Activated T-helper 17 cell treated with anti-CD3 and anti-CD28 coated beads, Interleukin-2, amount 50 U/mL, for 72 hours (primary cell): ENCODE results near the gene NHS. TPM values are rescaled to one million over a fixed set of nuclear protein-coding genes. Genes with fewer than 3 reads are reported as not detected.

Experiments
- ATAC-seq: fragments of 150-1000 bp; cut with Tn5 transposase; replicated peaks from 2 replicates; pipeline ENCODE4 v1.10.0; 2021; ENCODE audit warnings: mild to moderate bottlenecking, moderate library complexity
- H3K27ac Mint-ChIP-seq: one replicate; pipeline ENCODE4 v1.8.0; 2022; ENCODE audit warnings: mixed read lengths
- H3K27me3 Mint-ChIP-seq: one replicate; pipeline ENCODE4 v1.8.0; 2022; ENCODE audit warnings: mixed read lengths
- H3K36me3 Mint-ChIP-seq: one replicate; pipeline ENCODE4 v1.8.0; 2022; ENCODE audit warnings: low read depth, mild to moderate bottlenecking, mixed read lengths
- H3K4me1 Mint-ChIP-seq: one replicate; pipeline ENCODE4 v1.8.0; 2022; ENCODE audit warnings: mixed read lengths
- H3K4me3 Mint-ChIP-seq: one replicate; pipeline ENCODE4 v1.8.0; 2022; ENCODE audit warnings: mild to moderate bottlenecking, mixed read lengths
- H3K9me3 Mint-ChIP-seq: one replicate; pipeline ENCODE4 v1.8.0; 2022; ENCODE audit warnings: mixed read lengths
- total RNA-seq, 2 donors: library from RNA; stranded (reverse); gene quantifications; one replicate each; pipeline ENCODE4 v1.2.3, GENCODE V29; 2022

The NHS gene
- total RNA-seq, 2 donors from 2014 or later, result 0.04 to 0.79 TPM

DNA sequence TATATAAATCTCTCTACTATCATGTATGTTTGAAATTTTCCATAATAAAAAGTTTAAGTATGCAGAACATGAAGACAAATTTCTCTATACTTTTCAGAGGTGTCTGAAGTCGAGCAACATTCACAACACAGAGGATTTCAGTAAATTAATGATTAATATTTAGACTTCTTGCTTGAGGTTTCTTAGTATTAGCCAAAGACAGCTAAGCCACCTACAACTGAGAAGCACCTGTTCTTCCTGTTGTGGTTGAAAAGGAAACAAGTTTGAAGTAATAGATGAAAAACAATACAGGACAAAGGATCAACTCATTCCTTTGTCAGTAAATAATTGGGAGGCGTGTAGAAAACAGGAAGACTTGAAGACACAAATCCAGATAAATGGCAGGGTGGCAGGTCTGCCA is 383.4 kb downstream of the NHS start:
- H3K4me3 Mint-ChIP-seq, result no peak overlapping the region
- no peaks in the 10 kb centered on the region for H3K9me3 Mint-ChIP-seq
- no peaks in the 10 kb centered on the region for H3K36me3 Mint-ChIP-seq
- ATAC-seq, result no peak
- no peak overlapping the region for H3K27ac Mint-ChIP-seq
- no peaks in the 10 kb centered on the region for H3K27me3 Mint-ChIP-seq
- no peaks in the 10 kb centered on the region for H3K4me1 Mint-ChIP-seq

GRCh38 chrX:17759990-17760389 is 385.0 kb downstream of the NHS start:
- no peak overlapping the region for H3K27ac Mint-ChIP-seq
- H3K36me3 Mint-ChIP-seq, result no peaks in the 10 kb centered on the region
- H3K27me3 Mint-ChIP-seq, result no peaks in the 10 kb centered on the region
- H3K4me1 Mint-ChIP-seq, result no peaks in the 10 kb centered on the region
- ATAC-seq, result no peak
- H3K9me3 Mint-ChIP-seq, result no peaks in the 10 kb centered on the region
- no peak overlapping the region for H3K4me3 Mint-ChIP-seq

- no peaks in the 10 kb centered on the region for H3K4me1 Mint-ChIP-seq
- ATAC-seq, result no peak
- no peak overlapping the region for H3K27ac Mint-ChIP-seq
- H3K36me3 Mint-ChIP-seq, result no peaks in the 10 kb centered on the region
- H3K9me3 Mint-ChIP-seq, result no peaks in the 10 kb centered on the region
- H3K4me3 Mint-ChIP-seq, result no peak overlapping the region
- H3K27me3 Mint-ChIP-seq, result no peaks in the 10 kb centered on the region
These were observed 392.7 kb downstream of the NHS start for GRCh38 chrX:17767734-17768133.

- no peaks in the 10 kb centered on the region for H3K36me3 Mint-ChIP-seq
- no peak for ATAC-seq
- H3K27ac Mint-ChIP-seq, result no peak overlapping the region
- H3K4me3 Mint-ChIP-seq, result no peak overlapping the region
- no peaks in the 10 kb centered on the region for H3K4me1 Mint-ChIP-seq
- no peaks in the 10 kb centered on the region for H3K9me3 Mint-ChIP-seq
- H3K27me3 Mint-ChIP-seq, result no peaks in the 10 kb centered on the region
These were observed 394.0 kb downstream of the NHS start for GRCh38 chrX:17768997-17769396.

GRCh38 chrX:17769701-17770269 is 394.8 kb downstream of the NHS start:
- ATAC-seq, result peak; percentile 59
- H3K4me1 Mint-ChIP-seq, result no peaks in the 10 kb centered on the region
- no peak overlapping the region for H3K4me3 Mint-ChIP-seq
- no peaks in the 10 kb centered on the region for H3K27me3 Mint-ChIP-seq
- H3K27ac Mint-ChIP-seq, result no peak overlapping the region
- no peaks in the 10 kb centered on the region for H3K9me3 Mint-ChIP-seq
- H3K36me3 Mint-ChIP-seq, result no peaks in the 10 kb centered on the region

GRCh38 chrX:17773221-17773876 is 398.3 kb downstream of the NHS start:
- Mint-ChIP-seq H3K36me3 (no peaks in the 10 kb centered on the region), H3K27me3 (no peaks in the 10 kb centered on the region), H3K4me3 (no peak overlapping the region), H3K27ac (no peak overlapping the region), H3K4me1 (no peaks in the 10 kb centered on the region), H3K9me3 (no peaks in the 10 kb centered on the region)
- peak; percentile 39 for ATAC-seq

DNA sequence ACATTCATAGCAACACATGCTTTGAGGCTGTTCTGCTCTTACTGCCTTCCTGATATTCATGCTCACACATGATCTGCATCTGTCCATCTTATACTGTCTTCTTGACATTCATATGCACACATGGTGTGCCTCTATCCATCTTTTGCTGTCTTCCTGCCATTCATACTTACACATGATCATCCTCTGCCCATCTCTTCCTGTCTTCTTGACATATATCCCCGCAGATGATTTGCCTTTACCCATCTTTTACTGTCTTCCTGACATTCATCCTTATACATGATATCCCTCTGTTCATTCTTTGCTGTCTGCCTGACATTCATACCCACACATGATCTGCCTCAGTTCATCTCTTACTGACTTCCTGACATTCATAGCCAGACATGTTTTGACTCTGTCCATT is 399.1 kb downstream of the NHS start:
- no peaks in the 10 kb centered on the region for H3K36me3 Mint-ChIP-seq
- H3K9me3 Mint-ChIP-seq, result no peaks in the 10 kb centered on the region
- H3K27ac Mint-ChIP-seq, result no peak overlapping the region
- no peaks in the 10 kb centered on the region for H3K4me1 Mint-ChIP-seq
- no peaks in the 10 kb centered on the region for H3K27me3 Mint-ChIP-seq
- no peak for ATAC-seq
- H3K4me3 Mint-ChIP-seq, result no peak overlapping the region

DNA sequence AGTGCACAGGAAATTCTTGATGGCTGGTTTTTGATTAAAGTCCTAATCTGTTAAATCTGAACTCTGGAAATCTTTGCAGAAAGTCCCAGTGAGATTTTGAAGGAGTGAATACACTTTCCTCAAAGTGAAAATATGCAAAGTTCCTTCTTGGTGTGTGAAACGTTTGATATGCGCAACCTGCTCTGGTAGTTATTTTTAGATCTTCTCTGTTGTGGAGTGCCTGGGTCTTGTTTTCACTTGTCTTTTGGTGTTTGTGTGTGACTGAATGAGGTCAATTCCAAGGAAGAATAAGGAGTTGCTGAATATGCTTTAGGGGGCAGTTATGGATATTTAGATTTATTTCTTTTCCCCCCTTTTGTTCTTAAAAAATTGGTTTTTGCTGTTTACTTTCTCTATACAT is 404.0 kb downstream of the NHS start:
- Mint-ChIP-seq H3K9me3 (no peaks in the 10 kb centered on the region), H3K27me3 (no peaks in the 10 kb centered on the region), H3K36me3 (no peaks in the 10 kb centered on the region), H3K4me3 (no peak overlapping the region), H3K4me1 (no peaks in the 10 kb centered on the region), H3K27ac (no peak overlapping the region)
- ATAC-seq, result no peak

- Mint-ChIP-seq H3K27ac (no peak overlapping the region), H3K4me3 (no peak overlapping the region), H3K36me3 (no peaks in the 10 kb centered on the region), H3K9me3 (no peaks in the 10 kb centered on the region), H3K4me1 (no peaks in the 10 kb centered on the region), H3K27me3 (no peaks in the 10 kb centered on the region)
- ATAC-seq, result no peak
These were observed 404.4 kb downstream of the NHS start for GRCh38 chrX:17779434-17779833.
